ENCODE data around the gene SHB.

GRCh38 chr9:37996819-37997217 lies 72.2 kb downstream of the SHB start:
- TF ChIP-seq CTCF (conservative IDR thresholded peaks at IDR 0.05 in 1 of 2, IDR thresholded peaks at IDR 0.05 in 1 of 2; ENCODE audit: low read depth in 1 of 2, low read length in 2 of 2) (no peak), EZH2 (IDR thresholded peaks at IDR 0.05; ENCODE audit: low read length, missing control alignments) (no peak)
